Effector CD8-positive, alpha-beta T cell (primary cell): ENCODE measurements around the gene ADAMTS15.
"Not testable (repeated sequence)": the region's sequence is repeated elsewhere in the genome, so short reads cannot be mapped to it uniquely, and the experiment has no call there.

Experiments
- DNase-seq: peaks from one replicate; lab custom pipeline; 2025; lab: John Stamatoyannopoulos, UW

ADAMTS15 gene

DNA sequence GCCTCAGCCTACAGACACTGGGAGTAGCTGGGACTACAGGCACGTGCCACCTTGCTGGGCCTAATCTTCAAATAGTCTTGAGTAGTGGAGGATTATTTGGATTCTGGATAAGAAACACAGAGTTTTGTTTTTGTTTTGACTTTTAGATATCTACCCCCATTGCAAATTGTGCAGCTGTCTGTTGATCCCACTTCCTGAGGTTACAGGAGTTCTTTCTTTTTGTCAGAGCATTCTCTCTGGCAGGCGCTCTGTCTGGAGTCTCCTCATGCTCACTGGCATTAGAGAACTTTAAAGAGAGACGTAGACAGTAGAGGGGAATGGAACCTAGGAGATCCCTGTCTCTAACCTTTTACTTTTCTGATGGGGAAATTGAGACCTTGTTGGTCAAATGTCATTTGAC lies 12.3 kb upstream of the ADAMTS15 start:
- no peak for DNase-seq

DNA sequence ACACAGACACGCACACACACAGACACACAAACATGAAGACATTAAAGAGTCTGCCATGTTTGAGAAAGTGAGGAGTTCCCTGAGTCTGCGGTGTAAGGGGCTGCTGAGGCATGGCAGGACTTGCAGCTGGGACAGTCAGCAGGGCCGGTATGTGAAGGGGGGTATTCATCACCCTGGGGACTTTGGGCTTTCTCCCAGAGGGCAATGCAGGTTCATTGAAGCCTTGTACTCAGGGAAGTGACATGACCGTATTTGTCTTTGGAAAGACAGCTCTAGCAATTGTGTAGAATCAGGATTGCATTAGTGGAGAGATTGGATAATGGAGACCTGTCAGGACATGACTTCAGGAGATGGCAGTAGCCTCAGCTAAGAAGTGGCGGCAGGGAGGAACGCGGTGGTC lies 10.6 kb upstream of the ADAMTS15 start:
- DNase-seq, result no peak

DNA sequence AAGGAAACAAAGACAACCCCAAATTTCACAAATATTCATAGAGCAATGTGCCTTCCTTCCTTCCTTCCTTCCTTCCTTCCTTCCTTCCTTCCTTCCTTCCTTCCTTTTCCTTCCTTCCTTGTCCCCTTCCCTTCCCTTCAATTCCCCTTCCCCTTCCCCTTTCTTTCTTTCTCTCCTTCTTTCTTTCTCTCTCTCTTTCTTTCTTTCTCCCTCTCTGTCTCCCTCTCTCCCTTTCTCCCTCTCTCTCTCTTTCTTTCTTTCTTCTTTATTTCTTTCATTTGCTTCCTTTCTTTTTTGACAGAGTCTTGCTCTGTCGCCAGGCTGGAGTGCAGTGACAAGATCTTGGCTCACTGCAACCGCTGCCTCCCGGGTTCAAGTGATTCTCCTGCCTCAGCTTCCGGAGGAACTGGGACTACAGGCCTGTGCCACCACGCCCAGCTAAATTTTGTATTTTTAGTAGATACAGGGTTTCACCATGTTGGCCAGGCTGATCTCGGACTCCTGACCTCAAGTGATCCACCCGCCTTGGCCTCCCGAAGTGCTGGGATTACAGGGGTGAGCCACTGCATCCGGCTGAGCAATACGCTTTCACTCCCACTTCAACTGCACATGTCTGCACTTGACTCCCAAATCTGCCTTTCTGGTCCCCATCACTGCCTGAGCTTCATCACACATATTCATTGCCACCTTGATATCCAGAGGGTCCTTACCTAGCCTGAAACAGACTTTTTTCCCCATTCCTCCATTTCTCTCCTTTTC lies 9.9 kb upstream of the ADAMTS15 start:
- DNase-seq, result not testable (repeated sequence)

- no peak for DNase-seq
Measured at GRCh38 chr11:130439160-130439519, 9.3 kb upstream of the ADAMTS15 start.

GRCh38 chr11:130439876-130440275 lies 8.6 kb upstream of the ADAMTS15 start:
- DNase-seq, result no peak

- DNase-seq, result no peak
Measured at GRCh38 chr11:130441719-130442118, 6.7 kb upstream of the ADAMTS15 start.

- no peak for DNase-seq
Measured at GRCh38 chr11:130442737-130443136, 5.7 kb upstream of the ADAMTS15 start.

DNA sequence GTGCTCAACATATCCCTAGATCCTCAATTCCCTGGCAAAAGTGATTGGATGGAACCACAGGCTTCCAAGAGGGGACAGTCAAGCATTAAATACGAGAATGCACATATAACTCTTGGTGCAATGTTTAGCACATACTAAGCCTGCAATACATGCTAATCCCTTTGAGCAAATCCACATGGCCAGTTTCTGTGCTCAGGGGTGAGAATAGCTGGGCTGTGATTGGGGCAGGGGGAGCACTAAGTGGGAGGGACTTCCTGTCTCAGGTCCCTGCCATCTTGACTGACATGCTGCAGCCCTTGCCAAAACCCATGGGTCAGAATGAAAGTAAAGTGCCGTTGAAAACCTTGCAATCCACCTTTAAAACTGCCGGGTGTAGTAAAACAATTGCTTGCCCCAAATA lies 2.7 kb upstream of the ADAMTS15 start:
- no peak for DNase-seq

GRCh38 chr11:130448039-130448415 lies 418 bp upstream of the ADAMTS15 start:
- DNase-seq, result no peak

GRCh38 chr11:130449310-130449990 lies 1.0 kb downstream of the ADAMTS15 start:
- no peak for DNase-seq

GRCh38 chr11:130449996-130450769 lies 1.7 kb downstream of the ADAMTS15 start:
- DNase-seq, result no peak

- DNase-seq, result no peak
Measured at GRCh38 chr11:130451231-130452019, 3.0 kb downstream of the ADAMTS15 start.

GRCh38 chr11:130452176-130452575 lies 3.7 kb downstream of the ADAMTS15 start:
- no peak for DNase-seq

DNA sequence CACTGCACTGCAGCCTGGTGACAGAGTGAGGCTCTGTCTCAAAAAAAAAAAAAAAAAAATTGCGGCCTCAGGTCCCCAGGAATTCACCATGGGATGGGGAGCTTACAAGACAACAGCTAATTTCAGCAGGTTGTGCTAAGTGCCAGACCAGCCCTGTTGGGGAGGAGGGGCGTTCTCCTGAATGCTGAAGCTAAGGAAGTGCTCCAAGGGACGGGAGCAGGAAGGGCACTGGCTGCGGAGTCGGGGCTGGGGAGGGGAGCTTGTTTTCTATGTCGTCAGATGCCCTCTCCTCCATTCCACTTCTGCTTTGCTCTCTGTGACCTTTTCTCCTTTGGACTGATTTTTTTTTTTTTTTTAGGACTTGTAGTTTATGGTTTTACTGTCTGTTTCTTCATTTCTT lies 4.5 kb downstream of the ADAMTS15 start:
- no peak for DNase-seq

DNA sequence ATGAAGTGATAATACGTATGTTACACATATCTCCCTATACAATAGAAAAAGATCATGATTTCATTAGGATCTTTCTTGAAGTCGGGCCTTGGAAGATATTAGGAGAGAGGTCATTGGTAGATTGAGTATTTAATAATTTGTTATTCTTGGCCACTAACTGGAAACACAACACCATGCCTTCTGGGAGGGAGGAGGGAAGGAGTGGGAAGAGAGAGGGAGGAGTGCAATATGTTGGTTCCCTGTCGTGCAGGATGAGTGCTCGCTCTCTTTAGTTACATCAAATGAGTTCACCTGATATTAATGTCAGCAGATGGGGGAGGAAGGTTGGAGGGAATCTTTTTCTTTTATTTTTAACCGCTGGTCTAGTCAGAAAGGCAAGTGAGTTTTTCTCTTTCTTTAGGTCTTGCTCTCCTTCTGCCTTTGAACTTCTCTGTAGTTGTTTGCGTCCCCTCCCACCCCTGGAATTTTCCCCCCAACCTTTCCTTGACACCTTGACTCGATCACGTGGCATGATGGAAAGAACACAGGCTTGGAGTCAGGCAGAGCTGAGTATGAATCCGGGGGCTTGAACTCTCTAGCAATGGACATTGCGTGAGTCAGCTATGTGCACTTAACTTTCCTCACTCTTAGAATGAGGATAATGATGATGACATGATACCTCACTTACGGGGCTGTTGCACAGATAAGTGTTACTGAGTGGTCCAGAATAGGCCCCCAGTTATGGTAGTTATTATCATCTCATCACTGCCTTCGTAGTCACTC lies 6.2 kb downstream of the ADAMTS15 start:
- no peak for DNase-seq

DNA sequence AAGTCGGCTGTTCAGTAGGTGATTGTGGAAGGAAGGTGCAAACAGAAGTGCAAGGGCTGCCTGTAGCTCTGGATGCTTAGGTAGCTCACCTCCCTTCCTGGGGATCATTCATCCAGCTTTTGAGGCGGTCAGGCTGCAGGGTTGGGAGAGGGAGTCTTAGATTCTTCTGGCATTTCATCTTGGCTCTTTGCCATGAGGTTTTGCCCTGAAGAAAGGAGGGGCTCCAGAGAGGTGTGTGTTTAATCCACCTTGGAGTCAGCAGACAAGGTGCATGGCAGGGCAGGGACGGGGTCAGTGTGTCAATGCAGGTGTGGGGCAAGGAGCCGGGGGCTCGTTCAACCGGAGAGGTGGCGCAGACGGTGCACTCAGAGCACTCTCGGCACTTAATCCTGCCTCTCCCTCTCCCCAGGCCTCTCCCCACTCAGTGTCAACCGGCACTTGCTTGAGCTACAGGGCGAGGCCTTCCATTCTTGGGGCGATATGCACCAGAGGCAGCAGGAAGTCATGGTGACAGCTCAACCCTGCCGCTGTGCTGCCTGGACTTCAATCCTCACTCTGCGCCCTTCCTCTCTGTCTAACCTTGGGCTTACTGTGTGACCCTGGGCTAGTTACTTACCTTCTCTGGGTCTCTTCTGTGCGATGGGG lies 7.2 kb downstream of the ADAMTS15 start:
- no peak for DNase-seq

- DNase-seq, result no peak
Measured at GRCh38 chr11:130456286-130456685, 7.8 kb downstream of the ADAMTS15 start.

GRCh38 chr11:130457623-130458409 lies 9.4 kb downstream of the ADAMTS15 start:
- DNase-seq, result no peak

- no peak for DNase-seq
Measured at GRCh38 chr11:130458410-130458729, 9.9 kb downstream of the ADAMTS15 start.

DNA sequence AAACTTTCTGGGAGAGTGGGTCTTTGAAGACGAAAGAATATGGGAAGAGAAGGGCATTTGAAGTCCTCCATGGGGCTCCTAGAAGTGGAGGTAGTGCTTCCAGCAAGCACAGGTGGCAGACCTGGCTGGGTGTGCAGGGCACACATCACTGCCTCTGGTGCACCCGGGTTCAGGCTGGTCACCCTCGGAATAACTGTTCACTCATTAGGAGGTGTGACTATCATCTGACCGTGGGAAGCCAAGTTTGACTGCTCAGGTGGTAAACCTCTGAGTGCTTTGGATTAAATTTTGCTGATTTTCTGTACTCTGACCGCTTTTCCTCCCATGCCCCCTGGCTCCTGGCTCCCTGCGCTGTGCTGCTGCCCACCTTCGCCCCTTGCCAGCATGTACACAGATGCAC lies 11.1 kb downstream of the ADAMTS15 start:
- DNase-seq, result no peak
